H1 (cell line): ENCODE measurements around the gene CPNE5.

ENCODE experiments used
- MAFK ChIP-seq: IDR thresholded peaks from 2 replicates; pipeline ENCODE4 v1.6.1; 2012; ENCODE audit warnings: low read depth, mild to moderate bottlenecking, improper control_type of control experiment, low read length
- YY1 ChIP-seq: IDR thresholded peaks from 2 replicates; pipeline ENCODE4 v1.6.1; 2011; ENCODE audit warnings: low read depth, mild to moderate bottlenecking, low read length
- ZNF274 ChIP-seq: IDR thresholded peaks from 2 replicates; pipeline ENCODE4 v1.7.0; 2012; ENCODE audit warnings: low read length, borderline replicate concordance; ENCODE audit errors: extremely low read depth

GRCh38 chr6:36784376-36784636, 54.9 kb downstream of the CPNE5 start:
- TF ChIP-seq ZNF274 (no peak), YY1 (no peak), MAFK (no peak)
